GM21367 (cell line): ENCODE data around the gene ATP8A2.
"Not testable (repeated sequence)": the region's sequence is repeated elsewhere in the genome, so short reads cannot be mapped to it uniquely, and the experiment has no call there.

Experiments used
- ATAC-seq: cut with Tn5 transposase; IDR thresholded peaks from one replicate; pipeline ENCODE4 v1.9.1; 2021; ENCODE audit not compliant: unreplicated experiment

Gene ATP8A2

GRCh38 chr13:25538276-25538675 lies 166.5 kb downstream of the ATP8A2 start:
- ATAC-seq: no peak

- no peak for ATAC-seq
These were observed 169.8 kb downstream of the ATP8A2 start for GRCh38 chr13:25541434-25542123.

GRCh38 chr13:25548991-25549390 lies 177.2 kb downstream of the ATP8A2 start:
- ATAC-seq: not testable (repeated sequence)

- no peak for ATAC-seq
These were observed 190.0 kb downstream of the ATP8A2 start for GRCh38 chr13:25561812-25562211.

- ATAC-seq: no peak
These were observed 198.4 kb downstream of the ATP8A2 start for GRCh38 chr13:25570185-25570584.

GRCh38 chr13:25571237-25571636 lies 199.5 kb downstream of the ATP8A2 start:
- no peak for ATAC-seq

GRCh38 chr13:25572171-25572570 lies 200.4 kb downstream of the ATP8A2 start:
- ATAC-seq: not testable (repeated sequence)

- ATAC-seq: no peak
These were observed 202.9 kb downstream of the ATP8A2 start for GRCh38 chr13:25574437-25575411.

- ATAC-seq: no peak
These were observed 203.8 kb downstream of the ATP8A2 start for GRCh38 chr13:25575562-25575961.

GRCh38 chr13:25578526-25578925 lies 206.8 kb downstream of the ATP8A2 start:
- no peak for ATAC-seq

GRCh38 chr13:25579221-25579620 lies 207.4 kb downstream of the ATP8A2 start:
- ATAC-seq: no peak

GRCh38 chr13:25581351-25581750 lies 209.6 kb downstream of the ATP8A2 start:
- ATAC-seq: no peak

- no peak for ATAC-seq
These were observed 212.3 kb downstream of the ATP8A2 start for GRCh38 chr13:25584087-25584486.

GRCh38 chr13:25585000-25585399 lies 213.2 kb downstream of the ATP8A2 start:
- ATAC-seq: no peak

GRCh38 chr13:25587326-25587980 lies 215.7 kb downstream of the ATP8A2 start:
- ATAC-seq: no peak

GRCh38 chr13:25588336-25589060 lies 216.7 kb downstream of the ATP8A2 start:
- ATAC-seq: no peak

GRCh38 chr13:25598421-25598820 lies 226.6 kb downstream of the ATP8A2 start:
- no peak for ATAC-seq

- no peak for ATAC-seq
These were observed 230.4 kb downstream of the ATP8A2 start for GRCh38 chr13:25602176-25602575.

GRCh38 chr13:25604106-25604505 lies 232.3 kb downstream of the ATP8A2 start:
- no peak for ATAC-seq

- ATAC-seq: no peak
These were observed 235.3 kb downstream of the ATP8A2 start for GRCh38 chr13:25607096-25607495.

GRCh38 chr13:25608181-25608580 lies 236.4 kb downstream of the ATP8A2 start:
- no peak for ATAC-seq
